ENCODE measurements around the gene IL1RN.

The IL1RN gene

GRCh38 chr2:113157118-113157896, 29.9 kb downstream of the IL1RN start:
- TF ChIP-seq JUND (IDR thresholded peaks at IDR 0.05; ENCODE audit: low read depth) = no peak
- DNase-seq (ENCODE audit: low read depth in 1 of 2, low spot score in 1 of 2) = peak; percentile 72 to 82
- in situ Hi-C loops (cut with HindIII; ENCODE audit: low pct_unique_long_range_greater_than_20kb, low sequenced_read_pairs) = no loop called here

DNA sequence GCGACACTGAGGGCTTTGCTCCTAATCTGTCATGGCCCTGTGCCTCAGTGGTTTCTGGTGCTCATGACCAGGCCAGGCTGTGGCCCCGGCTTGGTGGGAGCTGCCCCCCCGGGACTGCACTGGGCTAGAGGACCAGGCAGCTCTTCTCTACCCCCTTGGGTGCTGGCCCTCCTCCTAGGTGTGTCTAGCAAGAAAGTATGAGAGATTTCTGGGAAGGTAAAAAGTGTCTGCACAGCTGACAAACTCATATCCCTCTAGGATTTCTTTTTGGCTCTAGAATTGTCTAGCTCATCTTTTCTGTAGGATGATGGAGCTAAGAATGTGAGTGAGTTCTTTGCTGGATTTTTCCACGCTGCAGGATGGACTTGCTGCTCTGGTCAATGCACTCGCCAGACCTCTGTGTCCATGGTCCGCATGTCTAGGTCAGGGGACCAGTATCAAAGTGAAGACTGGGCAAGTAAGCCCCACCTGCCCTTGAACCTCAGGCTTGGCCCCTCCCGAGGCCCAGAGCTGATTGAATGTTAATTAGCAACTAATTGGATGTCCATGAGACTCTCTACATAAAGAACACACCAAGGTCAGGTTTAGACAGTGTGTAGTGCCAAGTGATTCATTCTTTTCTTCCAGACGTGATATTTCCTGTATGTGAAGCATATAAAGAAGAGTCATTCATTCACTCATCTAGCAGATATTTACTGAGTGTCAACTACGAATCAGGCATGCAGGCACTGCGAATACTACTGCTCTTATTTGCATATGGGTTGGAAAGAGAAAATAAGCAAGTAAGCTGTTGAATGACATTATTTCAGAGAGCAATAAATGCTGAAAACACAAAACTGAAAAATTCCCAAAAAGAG, 30.7 kb downstream of the IL1RN start:
- TF ChIP-seq JUND (IDR thresholded peaks at IDR 0.05; ENCODE audit: low read depth) = no peak
- DNase-seq (ENCODE audit: low read depth in 1 of 2, low spot score in 1 of 2) = peak in 1 of 2 experiments; percentile 21
- in situ Hi-C loops (cut with HindIII; ENCODE audit: low pct_unique_long_range_greater_than_20kb, low sequenced_read_pairs) = no loop called here

GRCh38 chr2:113158884-113159553, 31.6 kb downstream of the IL1RN start:
- DNase-seq (ENCODE audit: low read depth in 1 of 2, low spot score in 1 of 2) = peak in 1 of 2 experiments; percentile 71
- TF ChIP-seq JUND (IDR thresholded peaks at IDR 0.05; ENCODE audit: low read depth) = no peak
- in situ Hi-C loops (cut with HindIII; ENCODE audit: low pct_unique_long_range_greater_than_20kb, low sequenced_read_pairs) = no loop called here

DNA sequence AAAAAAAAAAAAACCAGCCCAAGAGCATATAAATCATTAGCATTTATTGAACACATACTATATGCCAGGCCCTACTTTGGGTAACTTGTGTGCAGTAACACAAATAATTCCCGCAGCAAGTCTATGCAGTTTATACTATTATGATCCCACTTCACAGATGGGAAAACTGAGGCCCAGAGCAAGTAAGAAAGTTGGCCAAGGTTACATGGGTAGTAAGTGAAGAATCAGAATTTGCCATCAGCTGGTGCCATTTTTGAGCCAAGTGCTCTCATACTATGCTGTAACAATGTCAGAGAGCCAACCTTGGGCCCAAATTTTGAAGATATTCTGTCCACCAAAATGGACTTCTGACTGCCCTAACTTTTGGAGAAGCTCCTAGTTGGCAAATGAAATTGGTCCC, 32.9 kb downstream of the IL1RN start:
- in situ Hi-C loops (cut with HindIII; ENCODE audit: low pct_unique_long_range_greater_than_20kb, low sequenced_read_pairs) = no loop called here
- no peak for DNase-seq (ENCODE audit: low read depth in 1 of 2, low spot score in 1 of 2)

GRCh38 chr2:113160962-113161361, 33.6 kb downstream of the IL1RN start:
- no peak for DNase-seq (ENCODE audit: low read depth in 1 of 2, low spot score in 1 of 2)
- no peak for TF ChIP-seq JUND (IDR thresholded peaks at IDR 0.05; ENCODE audit: low read depth)
- in situ Hi-C loops (cut with HindIII; ENCODE audit: low pct_unique_long_range_greater_than_20kb, low sequenced_read_pairs) = no loop called here

More for the DNA sequence above, 32.9 kb downstream of the IL1RN start:
- no peak for TF ChIP-seq JUND (IDR thresholded peaks at IDR 0.05; ENCODE audit: low read depth)

DNA sequence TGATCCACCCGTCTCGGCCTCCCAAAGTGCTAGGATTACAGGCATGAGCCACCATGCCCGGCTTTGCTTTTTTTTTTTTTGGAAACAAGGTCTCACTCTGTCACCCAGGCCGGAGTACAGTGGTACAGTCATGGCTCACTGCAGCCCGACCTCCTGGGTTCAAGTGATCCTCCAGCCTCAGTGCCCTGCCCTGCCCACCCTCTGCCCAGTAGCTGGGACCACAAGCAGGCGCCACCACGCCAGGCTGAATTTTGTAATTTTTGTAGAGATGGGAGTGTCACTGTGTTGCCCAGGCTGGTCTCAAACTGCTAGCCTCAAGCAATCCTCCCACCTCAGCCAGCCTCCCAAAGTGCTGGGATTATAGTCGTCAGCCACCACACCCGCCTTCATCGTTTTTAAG, 34.8 kb downstream of the IL1RN start:
- DNase-seq (ENCODE audit: low read depth in 1 of 2, low spot score in 1 of 2) = no peak
- in situ Hi-C loops (cut with HindIII; ENCODE audit: low pct_unique_long_range_greater_than_20kb, low sequenced_read_pairs) = no loop called here
- TF ChIP-seq JUND (IDR thresholded peaks at IDR 0.05; ENCODE audit: low read depth) = no peak

GRCh38 chr2:113162869-113163268, 35.5 kb downstream of the IL1RN start:
- TF ChIP-seq JUND (IDR thresholded peaks at IDR 0.05; ENCODE audit: low read depth) = no peak
- no peak for DNase-seq (ENCODE audit: low read depth in 1 of 2, low spot score in 1 of 2)
- in situ Hi-C loops (cut with HindIII; ENCODE audit: low pct_unique_long_range_greater_than_20kb, low sequenced_read_pairs) = no loop called here

DNA sequence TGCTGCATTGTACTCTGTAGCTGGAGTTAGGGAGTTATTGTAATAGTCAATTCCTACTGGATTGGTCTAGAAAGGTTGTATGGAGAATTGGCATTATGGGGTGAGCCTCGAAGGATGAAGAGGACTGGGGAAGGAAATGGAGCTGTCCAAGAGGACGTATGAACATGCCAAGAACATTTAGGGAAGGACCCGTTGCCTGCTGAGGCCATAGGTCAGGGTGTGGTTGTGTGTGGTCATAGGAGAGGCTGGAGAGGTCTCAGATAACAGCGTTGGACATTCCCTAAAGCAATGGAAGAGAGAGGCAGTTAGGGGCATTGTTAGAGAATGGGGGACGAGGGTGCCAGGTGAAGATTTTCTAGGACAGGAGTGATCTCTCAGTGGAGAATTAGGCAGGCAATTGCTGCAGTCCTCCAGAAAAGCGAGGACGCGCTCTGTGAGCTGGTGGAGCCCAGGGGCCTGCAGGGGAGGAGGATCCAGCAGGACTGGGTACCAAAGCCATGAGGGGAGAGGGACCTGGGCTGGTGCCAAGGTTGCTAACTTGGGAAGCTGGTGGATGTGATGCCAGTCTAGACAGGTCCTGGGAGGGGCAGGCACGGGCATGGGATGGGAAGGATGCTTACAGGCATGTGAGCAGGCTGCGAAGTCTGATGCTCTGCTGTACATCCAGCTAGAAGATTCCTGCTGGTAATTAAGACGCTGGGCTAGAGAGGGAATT, 37.0 kb downstream of the IL1RN start:
- in situ Hi-C loops (cut with HindIII; ENCODE audit: low pct_unique_long_range_greater_than_20kb, low sequenced_read_pairs) = no loop called here
- no peak for TF ChIP-seq JUND (IDR thresholded peaks at IDR 0.05; ENCODE audit: low read depth)
- no peak for DNase-seq (ENCODE audit: low read depth in 1 of 2, low spot score in 1 of 2)

DNA sequence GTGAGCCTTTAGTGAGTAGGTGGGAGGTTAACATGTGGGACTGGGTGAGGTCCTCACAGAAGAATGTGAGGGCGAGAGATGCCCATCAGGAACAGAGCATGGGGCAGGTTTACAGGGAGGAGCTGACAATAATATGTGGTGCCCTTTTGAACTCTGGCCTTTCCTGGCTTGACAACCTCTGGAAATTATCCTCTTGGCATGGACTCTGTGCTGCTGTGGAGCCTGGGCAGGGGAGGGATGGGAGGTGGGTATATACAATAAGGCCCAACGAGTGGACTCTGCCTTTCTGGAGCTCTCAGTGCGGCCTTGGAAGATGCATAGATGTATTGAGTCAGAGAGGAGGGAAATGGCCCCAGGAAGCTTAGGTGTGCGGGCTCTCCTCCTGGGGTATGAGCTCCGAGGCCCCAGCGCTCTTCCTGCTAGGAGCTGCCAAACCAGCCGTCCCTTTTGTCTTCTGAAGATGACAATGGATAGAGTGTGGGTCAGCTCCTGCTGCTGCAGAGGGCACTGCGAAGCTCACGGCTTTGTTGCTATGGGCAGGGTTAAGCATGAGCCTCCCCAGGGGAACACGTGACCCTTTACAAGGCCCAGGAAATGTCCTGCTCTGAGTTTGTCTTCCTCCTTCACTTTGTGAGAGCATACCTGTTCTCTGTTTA, 37.7 kb downstream of the IL1RN start:
- DNase-seq (ENCODE audit: low read depth in 1 of 2, low spot score in 1 of 2) = peak in 1 of 2 experiments; percentile 18
- TF ChIP-seq JUND (IDR thresholded peaks at IDR 0.05; ENCODE audit: low read depth) = no peak
- in situ Hi-C loops (cut with HindIII; ENCODE audit: low pct_unique_long_range_greater_than_20kb, low sequenced_read_pairs) = no loop called here

DNA sequence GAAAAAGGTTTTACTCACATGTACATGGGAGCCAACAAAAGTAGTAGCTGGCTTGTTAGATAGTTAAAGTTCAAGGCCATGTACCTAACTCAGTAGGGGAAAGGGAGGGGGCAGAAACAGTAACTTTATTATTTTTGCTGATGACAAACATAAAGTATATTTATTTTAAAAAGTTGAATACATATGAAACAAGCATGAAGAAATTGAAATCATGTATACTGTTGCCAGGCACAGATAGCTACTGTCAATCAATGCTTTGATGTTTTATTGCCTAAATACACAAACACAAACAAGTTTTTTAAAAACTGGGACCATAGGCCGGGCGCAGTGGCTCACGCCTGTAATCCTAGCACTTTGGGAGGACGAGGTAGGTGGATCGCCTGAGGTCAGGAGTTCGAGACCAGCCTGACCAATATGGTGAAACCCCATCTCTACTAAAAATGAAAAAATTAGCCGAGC, 38.8 kb downstream of the IL1RN start:
- no peak for TF ChIP-seq JUND (IDR thresholded peaks at IDR 0.05; ENCODE audit: low read depth)
- DNase-seq (ENCODE audit: low read depth in 1 of 2, low spot score in 1 of 2) = no peak
- in situ Hi-C loops (cut with HindIII; ENCODE audit: low pct_unique_long_range_greater_than_20kb, low sequenced_read_pairs) = no loop called here

DNA sequence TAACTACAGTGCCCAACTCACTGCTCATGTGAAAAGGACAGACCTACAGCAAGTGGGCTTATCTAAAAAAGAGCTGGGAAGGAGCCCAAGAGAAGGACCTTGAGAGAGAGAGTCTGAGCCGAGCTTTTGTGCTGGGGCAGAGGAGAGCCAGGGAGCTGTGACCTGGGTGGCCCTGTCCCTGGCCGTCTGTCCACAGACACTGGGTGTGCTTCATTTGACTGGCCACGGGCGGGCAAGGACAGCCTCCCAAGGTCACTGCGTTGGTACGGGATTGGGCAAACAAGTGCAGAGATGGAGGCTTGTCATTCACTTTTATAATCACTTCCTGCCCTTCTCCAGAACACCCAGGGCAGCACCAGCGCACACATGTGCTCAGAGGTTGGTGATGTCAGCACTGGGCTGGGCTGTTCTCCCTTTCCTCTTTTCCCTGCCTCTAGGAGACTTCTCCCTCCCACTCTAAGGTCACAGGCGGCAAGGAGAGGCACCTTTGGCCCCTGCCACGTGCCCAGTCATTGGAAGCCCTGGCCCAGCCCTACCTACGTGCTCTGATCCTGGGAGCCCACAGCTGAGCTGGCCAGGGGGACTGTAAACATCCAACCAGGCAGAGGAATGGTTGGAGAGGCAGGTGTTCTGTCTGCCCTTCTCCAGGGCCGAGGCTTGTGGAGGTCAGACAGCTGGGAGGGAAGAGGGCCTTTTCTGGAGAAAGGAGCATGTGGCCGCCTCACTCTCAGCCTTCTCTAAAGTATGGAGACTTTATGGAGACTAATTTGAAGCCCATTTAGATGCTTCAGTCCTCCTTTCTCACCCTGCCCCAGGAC, 39.9 kb downstream of the IL1RN start:
- no peak for TF ChIP-seq JUND (IDR thresholded peaks at IDR 0.05; ENCODE audit: low read depth)
- DNase-seq (ENCODE audit: low read depth in 1 of 2, low spot score in 1 of 2) = no peak
- in situ Hi-C loops (cut with HindIII; ENCODE audit: low pct_unique_long_range_greater_than_20kb, low sequenced_read_pairs) = no loop called here

Data from T47D (cell line).